SK-N-SH (cell line): ENCODE data around the gene WIPI1.

Experiments used
- MXI1 ChIP-seq: IDR thresholded peaks from 2 replicates; pipeline ENCODE4 v1.6.1; 2012; ENCODE audit warnings: mild to moderate bottlenecking, low read depth, low read length, improper control_type of control experiment
- TF ChIP-seq, protein P1 (sequence below): fragments of 200-600 bp; sonication (generic); IDR thresholded peaks from 2 replicates; pipeline ENCODE4 v1.6.1; 2017; ENCODE audit warnings: antibody characterized with exemption, mild to moderate bottlenecking, moderate library complexity

- no peak for TF ChIP-seq MXI1
- TF ChIP-seq, protein P1, sequence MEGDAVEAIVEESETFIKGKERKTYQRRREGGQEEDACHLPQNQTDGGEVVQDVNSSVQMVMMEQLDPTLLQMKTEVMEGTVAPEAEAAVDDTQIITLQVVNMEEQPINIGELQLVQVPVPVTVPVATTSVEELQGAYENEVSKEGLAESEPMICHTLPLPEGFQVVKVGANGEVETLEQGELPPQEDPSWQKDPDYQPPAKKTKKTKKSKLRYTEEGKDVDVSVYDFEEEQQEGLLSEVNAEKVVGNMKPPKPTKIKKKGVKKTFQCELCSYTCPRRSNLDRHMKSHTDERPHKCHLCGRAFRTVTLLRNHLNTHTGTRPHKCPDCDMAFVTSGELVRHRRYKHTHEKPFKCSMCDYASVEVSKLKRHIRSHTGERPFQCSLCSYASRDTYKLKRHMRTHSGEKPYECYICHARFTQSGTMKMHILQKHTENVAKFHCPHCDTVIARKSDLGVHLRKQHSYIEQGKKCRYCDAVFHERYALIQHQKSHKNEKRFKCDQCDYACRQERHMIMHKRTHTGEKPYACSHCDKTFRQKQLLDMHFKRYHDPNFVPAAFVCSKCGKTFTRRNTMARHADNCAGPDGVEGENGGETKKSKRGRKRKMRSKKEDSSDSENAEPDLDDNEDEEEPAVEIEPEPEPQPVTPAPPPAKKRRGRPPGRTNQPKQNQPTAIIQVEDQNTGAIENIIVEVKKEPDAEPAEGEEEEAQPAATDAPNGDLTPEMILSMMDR: no peak
Observed at GRCh38 chr17:68435361-68435760, 21.9 kb downstream of the WIPI1 start.
